MM.1S (cell line): Measurements from ENCODE around the gene S100A16.

Experiments
- DNase-seq: peaks from one replicate; pipeline ENCODE4 v3.0.0-alpha.2; 2015
- H2AFZ ChIP-seq: fragments of 300-600 bp; sonication (generic); 2 replicates; pipeline ENCODE4 v1.6.0; 2016; ENCODE audit warnings: antibody characterized with exemption, low read length
- H3F3A ChIP-seq: fragments of 300-600 bp; sonication (generic); 2 replicates; pipeline ENCODE4 v1.6.1; 2016; ENCODE audit warnings: mild to moderate bottlenecking, antibody characterized with exemption, low read length, moderate library complexity, mixed read lengths; ENCODE audit not compliant: insufficient read depth
- H3K27ac ChIP-seq: fragments of 300-600 bp; sonication (generic); 2 replicates; pipeline ENCODE4 v1.5.1; 2016; ENCODE audit warnings: mild to moderate bottlenecking, low read length
- H3K27me3 ChIP-seq: fragments of 300-600 bp; sonication (generic); replicated peaks from 2 replicates; pipeline ENCODE4 v1.6.0; 2016; ENCODE audit warnings: low read length; ENCODE audit not compliant: insufficient read depth
- H3K36me3 ChIP-seq: fragments of 300-600 bp; sonication (generic); replicated peaks from 2 replicates; pipeline ENCODE4 v1.6.1; 2016; ENCODE audit warnings: mild to moderate bottlenecking, low read length, mixed read lengths; ENCODE audit not compliant: insufficient read depth
- H3K4me1 ChIP-seq: fragments of 300-600 bp; sonication (generic); 2 replicates; pipeline ENCODE4 v1.6.1; 2016; ENCODE audit warnings: low read length, mixed read lengths
- H3K4me2 ChIP-seq: fragments of 300-600 bp; sonication (generic); 2 replicates; pipeline ENCODE4 v1.6.0; 2016; ENCODE audit warnings: low read depth, low read length
- H3K4me3 ChIP-seq: fragments of 300-600 bp; sonication (generic); 2 replicates; pipeline ENCODE4 v1.5.1; 2016; ENCODE audit warnings: low read length, mixed read lengths
- H3K79me2 ChIP-seq: fragments of 300-600 bp; sonication (generic); 2 replicates; pipeline ENCODE4 v1.6.1; 2016; ENCODE audit warnings: mixed run types, low read length, mixed read lengths
- H3K9ac ChIP-seq: fragments of 300-600 bp; sonication (generic); 2 replicates; pipeline ENCODE4 v1.6.1; 2016; ENCODE audit warnings: low read length, mixed read lengths
- H3K9me2 ChIP-seq: fragments of 300-600 bp; sonication (generic); replicated peaks from 2 replicates; pipeline ENCODE4 v1.6.1; 2016; ENCODE audit warnings: mild to moderate bottlenecking, low read length, mixed read lengths; ENCODE audit not compliant: insufficient read depth
- H3K9me3 ChIP-seq: fragments of 300-600 bp; sonication (generic); replicated peaks from 2 replicates; pipeline ENCODE4 v1.6.1; 2016; ENCODE audit warnings: mild to moderate bottlenecking, low read length, mixed read lengths; ENCODE audit not compliant: insufficient read depth
- H4K20me1 ChIP-seq: fragments of 300-600 bp; sonication (generic); 2 replicates; pipeline ENCODE4 v1.6.1; 2016; ENCODE audit warnings: mild to moderate bottlenecking, low read length, moderate library complexity, mixed read lengths; ENCODE audit not compliant: insufficient read depth
- CTCF ChIP-seq: fragments of 300-600 bp; sonication (generic); IDR thresholded peaks from 2 replicates; pipeline ENCODE4 v1.5.1; 2016; ENCODE audit warnings: antibody characterized with exemption, low read length, mixed read lengths
- EZH2 ChIP-seq: fragments of 300-600 bp; sonication (generic); optimal IDR thresholded peaks from 2 replicates; pipeline ENCODE3; 2017; ENCODE audit warnings: low read depth, mild to moderate bottlenecking, antibody characterized with exemption, low read length, mixed read lengths
- EZH2phosphoT487 ChIP-seq: fragments of 300-600 bp; sonication (generic); IDR thresholded peaks from 2 replicates; pipeline ENCODE4 v1.6.1; 2018; ENCODE audit warnings: antibody characterized with exemption, low read length

The S100A16 gene

GRCh38 chr1:153647346-153647714 lies 34.4 kb upstream of the S100A16 start:
- no peak overlapping the region for H3K27ac ChIP-seq
- peaks cover 29% of the 10 kb centered on the region for H3K79me2 ChIP-seq
- H3K27me3 ChIP-seq = no peaks in the 10 kb centered on the region
- H4K20me1 ChIP-seq = no peaks in the 10 kb centered on the region
- no peak overlapping the region for H3K4me2 ChIP-seq
- no peak for TF ChIP-seq EZH2
- no peak for TF ChIP-seq EZH2phosphoT487
- TF ChIP-seq CTCF = no peak
- H3K9me3 ChIP-seq = no peaks in the 10 kb centered on the region
- H3K4me1 ChIP-seq = no peaks in the 10 kb centered on the region
- no peak overlapping the region for H3K4me3 ChIP-seq
- peaks cover 18% of the 10 kb centered on the region for H3K36me3 ChIP-seq
- no peak for DNase-seq
- H2AFZ ChIP-seq = no peak overlapping the region
- no peak overlapping the region for H3K9ac ChIP-seq
- H3K9me2 ChIP-seq = no peaks in the 10 kb centered on the region
- no peaks in the 10 kb centered on the region for H3F3A ChIP-seq

DNA sequence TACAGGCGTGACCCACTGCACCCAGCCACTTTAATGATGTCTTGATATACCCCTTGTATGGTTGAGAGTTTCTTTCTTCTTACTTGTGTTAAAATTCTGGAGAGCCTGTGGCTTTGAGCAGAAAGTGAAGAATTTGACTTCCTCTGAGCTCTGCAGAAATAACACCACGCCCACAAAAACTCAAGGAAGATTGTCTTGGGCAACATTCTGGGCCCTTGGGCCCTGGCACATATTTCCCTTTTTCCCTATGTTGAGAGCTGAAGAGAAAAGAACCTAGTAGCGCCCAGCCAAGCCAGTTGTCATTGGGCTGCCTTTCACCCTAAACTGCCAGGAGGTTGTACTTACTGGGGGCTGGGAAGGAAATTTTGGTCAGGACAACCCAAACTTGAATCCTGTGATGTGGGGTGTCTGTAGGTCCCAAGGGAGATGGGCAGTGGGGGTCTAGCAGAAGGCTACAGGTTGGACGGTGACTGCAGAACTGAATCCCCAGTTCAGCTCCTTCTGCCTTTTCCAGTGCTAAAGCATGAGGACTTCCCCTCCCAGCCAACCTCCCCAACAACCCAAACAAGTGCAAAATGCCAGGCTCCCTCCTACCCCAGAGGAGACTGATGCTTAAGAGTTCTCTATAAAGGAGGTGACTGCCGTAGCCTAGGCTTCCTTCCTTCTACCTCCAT lies 33.9 kb upstream of the S100A16 start:
- no peak for DNase-seq
- H4K20me1 ChIP-seq = no peaks in the 10 kb centered on the region
- H3K27me3 ChIP-seq = no peaks in the 10 kb centered on the region
- H3K36me3 ChIP-seq = peaks cover 23% of the 10 kb centered on the region
- H3K27ac ChIP-seq = no peak overlapping the region
- H3K4me2 ChIP-seq = no peak overlapping the region
- no peaks in the 10 kb centered on the region for H3K9me2 ChIP-seq
- TF ChIP-seq EZH2 (no peak), CTCF (no peak), EZH2phosphoT487 (no peak)
- H3F3A ChIP-seq = no peaks in the 10 kb centered on the region
- no peak overlapping the region for H3K9ac ChIP-seq
- no peaks in the 10 kb centered on the region for H3K4me1 ChIP-seq
- no peak overlapping the region for H2AFZ ChIP-seq
- H3K79me2 ChIP-seq = peaks cover 34% of the 10 kb centered on the region
- no peak overlapping the region for H3K4me3 ChIP-seq
- no peaks in the 10 kb centered on the region for H3K9me3 ChIP-seq

GRCh38 chr1:153643816-153644215 lies 30.9 kb upstream of the S100A16 start:
- Histone ChIP-seq H3K9ac (no peak overlapping the region), H2AFZ (no peak overlapping the region), H4K20me1 (no peaks in the 10 kb centered on the region), H3K4me1 (no peaks in the 10 kb centered on the region), H3F3A (no peaks in the 10 kb centered on the region), H3K4me3 (no peak overlapping the region), H3K27ac (no peak overlapping the region), H3K79me2 (peaks cover 64% of the 10 kb centered on the region), H3K9me2 (no peaks in the 10 kb centered on the region), H3K36me3 (peaks cover 43% of the 10 kb centered on the region), H3K9me3 (no peaks in the 10 kb centered on the region), H3K4me2 (no peak overlapping the region), H3K27me3 (no peaks in the 10 kb centered on the region)
- TF ChIP-seq EZH2phosphoT487 (no peak), CTCF (no peak), EZH2 (no peak)
- no peak for DNase-seq
